HepG2 (cell line): ENCODE data around the gene WDR7. TPM values are rescaled to one million over a fixed set of nuclear protein-coding genes. Genes with fewer than 3 reads are reported as not detected.

Experiments used
- ATAC-seq: fragments of 200-7000 bp; cut with Tn5 transposase; 3 replicates; pipeline ENCODE4 v1.9.1; 2020; ENCODE audit warnings: mild to moderate bottlenecking, moderate library complexity
- BruUV-seq: library from RNA; stranded (reverse); fragments of 400-500 nt; replicated peaks from 2 replicates; lab custom pipeline; 2021; lab: Mats Ljungman, UMichigan
- CTCF ChIA-PET: fragments of 300-600 bp; formaldehyde crosslinking; extraction: SDS; loops from one replicate; lab custom pipeline; 2021; ENCODE audit warnings: low total read pairs, inconsistent platforms, low intra/inter-chr PET ratio; lab: Yijun Ruan, JAX
- POLR2A ChIA-PET: fragments of 350-600 bp; sonication (Branson Sonifier 250); formaldehyde crosslinking; loops from one replicate; lab custom pipeline; 2020; ENCODE audit warnings: antibody characterized with exemption, inconsistent platforms; lab: Yijun Ruan, JAX
- DNase-seq: peaks from one replicate; pipeline ENCODE4 v3.0.0-alpha.2; 2015; ENCODE audit warnings: low spot score
- FAIRE-seq: peaks from 3 replicates; lab custom pipeline; 2011; peaks lifted over from hg19 to GRCh38; lab: Jason Lieb, UNC
- H2AFZ ChIP-seq: one replicate; pipeline ENCODE4 v1.6.1; 2011; ENCODE audit warnings: low read length, inconsistent platforms
- H3K27ac ChIP-seq: fragments of 300-600 bp; 3 replicates; pipeline ENCODE4 v1.8.0; 2011; ENCODE audit warnings: mixed run types, mild to moderate bottlenecking, mixed read lengths, low read length, inconsistent platforms; ENCODE audit not compliant: insufficient read depth; ENCODE audit errors: extremely low read length
- H3K27me3 ChIP-seq, 2 experiments: fragments of 200-600 bp in 1 of 2; 2 replicates in 1 of 2; 3 replicates in 1 of 2; pipeline versions ENCODE4 v1.6.0 to v1.8.0; 2011; ENCODE audit warnings: low read length in 2 of 2, mild to moderate bottlenecking in 2 of 2, moderate library complexity in 2 of 2, inconsistent platforms in 1 of 2; ENCODE audit not compliant: insufficient read depth in 2 of 2, control insufficient read depth in 1 of 2
- H3K36me3 ChIP-seq, 2 experiments: fragments of 200-600 bp in 1 of 2; replicated peaks in 1 of 2; 2 replicates in 1 of 2; 3 replicates in 1 of 2; pipeline versions ENCODE4 v1.5.1 to v1.8.0; 2011; ENCODE audit warnings: low read length in 2 of 2, inconsistent platforms in 1 of 2; ENCODE audit not compliant: insufficient read depth in 2 of 2, control insufficient read depth in 1 of 2
- H3K4me1 ChIP-seq: 2 replicates; pipeline ENCODE4 v1.5.1; 2012; ENCODE audit warnings: low read length, inconsistent platforms; ENCODE audit not compliant: insufficient read depth
- H3K4me2 ChIP-seq: 2 replicates; pipeline ENCODE4 v1.6.0; 2011; ENCODE audit warnings: low read depth, low read length, inconsistent platforms
- H3K4me3 ChIP-seq, 3 experiments: fragments of 200-600 bp in 1 of 3; sonication (generic), shearing (Covaris generic) in 1 of 3; replicated peaks in 1 of 3; 2 replicates each; pipeline ENCODE4 v1.5.1; 2011 to 2016; ENCODE audit warnings: low read length in 3 of 3, inconsistent platforms in 2 of 3, low read depth in 2 of 3, mild to moderate bottlenecking in 2 of 3, control low read depth in 1 of 3, mixed read lengths in 1 of 3; ENCODE audit not compliant: insufficient read depth in 1 of 3
- H3K79me2 ChIP-seq: one replicate; pipeline ENCODE4 v1.6.1; 2011; ENCODE audit warnings: low read length, inconsistent platforms; ENCODE audit not compliant: insufficient read depth
- H3K9ac ChIP-seq: 2 replicates; pipeline ENCODE4 v1.6.0; 2011; ENCODE audit warnings: mild to moderate bottlenecking, low read depth, low read length, inconsistent platforms; ENCODE audit not compliant: insufficient read depth
- H3K9me3 ChIP-seq: 2 replicates; pipeline ENCODE4 v1.5.1; 2012; ENCODE audit warnings: mild to moderate bottlenecking, low read length
- H4K20me1 ChIP-seq: 2 replicates; pipeline ENCODE4 v1.6.0; 2011; ENCODE audit warnings: inconsistent platforms, mild to moderate bottlenecking, low read length, moderate library complexity; ENCODE audit not compliant: insufficient read depth
- HNRNPLL ChIP-seq: fragments of 200-400 bp; formaldehyde crosslinking; IDR thresholded peaks from 2 replicates; pipeline ENCODE4 v1.6.1; 2017; ENCODE audit warnings: mild to moderate bottlenecking, low read depth, low read length; ENCODE audit not compliant: poor library complexity, severe bottlenecking
- KAT8 ChIP-seq: IDR thresholded peaks from 2 replicates; pipeline ENCODE4 v1.6.1; 2016; ENCODE audit warnings: missing genetic modification reagents, missing compliant biosample characterization
- MXI1 ChIP-seq: IDR thresholded peaks from 3 replicates; pipeline ENCODE4 v1.6.1; 2012; ENCODE audit warnings: low read depth, low read length, inconsistent platforms, borderline replicate concordance
- TBL1XR1 ChIP-seq: fragments of 150-350 bp; IDR thresholded peaks from 2 replicates; pipeline ENCODE4 v1.6.1; 2014; ENCODE audit warnings: borderline replicate concordance, low read length; ENCODE audit not compliant: partially characterized antibody
- ZFP36L1 ChIP-seq: sonication (generic); formaldehyde crosslinking; IDR thresholded peaks from 2 replicates; pipeline ENCODE4 v1.8.0; 2022; ENCODE audit warnings: mild to moderate bottlenecking, missing genetic modification reagents, moderate library complexity
- ZNF143 ChIP-seq: sonication (generic); formaldehyde crosslinking; IDR thresholded peaks from 2 replicates; pipeline ENCODE4 v1.4.0; 2020; ENCODE audit warnings: missing genetic modification reagents
- ZNF232 ChIP-seq: sonication (generic); formaldehyde crosslinking; IDR thresholded peaks from 2 replicates; pipeline ENCODE4 v1.4.0; 2020; ENCODE audit warnings: missing genetic modification reagents, borderline replicate concordance
- ZNF280B ChIP-seq: sonication (generic); formaldehyde crosslinking; IDR thresholded peaks from 2 replicates; pipeline ENCODE4 v1.5.0; 2020; ENCODE audit warnings: missing genetic modification reagents, mild to moderate bottlenecking, borderline replicate concordance
- ZNF530 ChIP-seq: sonication (generic); formaldehyde crosslinking; IDR thresholded peaks from 2 replicates; pipeline ENCODE4 v1.5.0; 2020; ENCODE audit warnings: low read depth, mild to moderate bottlenecking, missing genetic modification reagents
- ZNF615 ChIP-seq: sonication (generic); formaldehyde crosslinking; IDR thresholded peaks from 2 replicates; pipeline ENCODE4 v1.5.0; 2020; ENCODE audit warnings: mild to moderate bottlenecking, missing genetic modification reagents, borderline replicate concordance
- ZNF639 ChIP-seq: conservative IDR thresholded peaks from 2 replicates; pipeline ENCODE4 v1.6.1; 2018; ENCODE audit warnings: missing genetic modification reagents
- ZNF652 ChIP-seq: IDR thresholded peaks from 2 replicates; pipeline ENCODE4 v1.6.1; 2016; ENCODE audit warnings: low read depth, borderline replicate concordance
- ZNF687 ChIP-seq: sonication (generic); formaldehyde crosslinking; IDR thresholded peaks from 2 replicates; pipeline ENCODE4 v1.5.1; 2020; ENCODE audit warnings: mild to moderate bottlenecking, missing genetic modification reagents, moderate library complexity
- WGBS: methylation state at CpG from one replicate; pipeline ENCODE4 v1.1.6; 2017; ENCODE audit warnings: low lambda C conversion rate; 5-methylcytosine and 5-hydroxymethylcytosine counted together
- in situ Hi-C: cut with HindIII; loops from 2 replicates; pipeline ENCODE4 v1.10.0; 2017; ENCODE audit warnings: low pct_unique_long_range_greater_than_20kb; ENCODE audit not compliant: extremely low pct_ligation_motif_present
- intact Hi-C: fragments of 100-400 bp; cut with micrococcal nuclease; formaldehyde crosslinking; loops from one replicate; pipeline ENCODE4 v1.10.0; 2022; ENCODE audit not compliant: unreplicated experiment
- polyA plus RNA-seq, 8 experiments: library from polyadenylated mRNA; depleted of rRNA in 3 of 8; stranded (reverse) in 7 of 8; unstranded in 1 of 8; fragments of >200 nt; fragmentation: Illumina TruSeq in 4 of 8; extraction: Trizol in 4 of 8; gene quantifications; 2 replicates each; pipeline versions ENCODE4 v1.2.1 to v1.2.3, GENCODE V29; 2011 to 2016; ENCODE audit warnings: low read depth in 4 of 8, missing spikeins in 1 of 8, mixed read lengths in 1 of 8; ENCODE audit not compliant: insufficient read depth in 1 of 8
- total RNA-seq, 5 experiments: library from RNA; depleted of rRNA; stranded (reverse); fragments of >200 nt; fragmentation: Illumina TruSeq; extraction: Trizol; gene quantifications; 2 replicates each; pipeline ENCODE4 v1.2.3, GENCODE V29; 2016; ENCODE audit warnings: low read depth in 1 of 5

WDR7 gene
- total and polyA plus RNA-seq, 2 of the 13 experiments (the other 11 are each of a cell fraction or from before 2014, with no cell fraction given), result 2.0 to 7.8 TPM

GRCh38 chr18:56903686-56904085 is 252.5 kb downstream of the WDR7 start (continued):
- no peak for TF ChIP-seq TBL1XR1

- FAIRE-seq (no peak), ATAC-seq (no peak), DNase-seq (no peak)
- H3K36me3 ChIP-seq, result no peaks in the 10 kb centered on the region
- no peak overlapping the region for H3K4me2 ChIP-seq
- no peak overlapping the region for H2AFZ ChIP-seq
- no peak overlapping the region for H3K4me3 ChIP-seq
- no TSS peak for BruUV-seq
- 90% methylated on average over 4 of the region's 4 CpGs for WGBS
- CTCF ChIA-PET, result no interaction called here
- intact Hi-C loops, result no loop called here
- H3K9ac ChIP-seq, result no peak overlapping the region
- no peaks in the 10 kb centered on the region for H3K79me2 ChIP-seq
- no peaks in the 10 kb centered on the region for H3K27me3 ChIP-seq
- no peak overlapping the region for H3K27ac ChIP-seq
- H4K20me1 ChIP-seq, result no peaks in the 10 kb centered on the region
- H3K9me3 ChIP-seq, result no peaks in the 10 kb centered on the region
- in situ Hi-C loops, result no loop called here
- TF ChIP-seq KAT8 (no peak), HNRNPLL (no peak), ZNF530 (CRISPR knock-in tag) (no peak), ZNF280B (CRISPR knock-in tag) (no peak), MXI1 (no peak), ZNF615 (no peak), ZNF687 (CRISPR knock-in tag) (no peak), ZFP36L1 (CRISPR knock-in tag) (no peak), ZNF652 (CRISPR knock-in tag) (no peak), ZNF232 (no peak), ZNF639 (CRISPR knock-in tag) (no peak), ZNF143 (CRISPR knock-in tag) (no peak)
- TF ChIP-seq, all 625 proteins: peak for 0
- 0 out of 2 replicates have a peak, but pooled peaks cover 5% of the 10 kb centered on the region for H3K4me1 ChIP-seq
- POLR2A ChIA-PET, result no interaction called here
These were observed 256.6 kb downstream of the WDR7 start for GRCh38 chr18:56907771-56908170.
